HG02973 (cell line): ENCODE data around the gene ATP6V0D1.
"Not testable (repeated sequence)": the region's sequence is repeated elsewhere in the genome, so short reads cannot be mapped to it uniquely, and the experiment has no call there.

Source experiments
- ATAC-seq: cut with Tn5 transposase; IDR thresholded peaks from one replicate; pipeline ENCODE4 v1.9.1; 2021; ENCODE audit warnings: moderate library complexity; ENCODE audit not compliant: unreplicated experiment

The ATP6V0D1 gene

DNA sequence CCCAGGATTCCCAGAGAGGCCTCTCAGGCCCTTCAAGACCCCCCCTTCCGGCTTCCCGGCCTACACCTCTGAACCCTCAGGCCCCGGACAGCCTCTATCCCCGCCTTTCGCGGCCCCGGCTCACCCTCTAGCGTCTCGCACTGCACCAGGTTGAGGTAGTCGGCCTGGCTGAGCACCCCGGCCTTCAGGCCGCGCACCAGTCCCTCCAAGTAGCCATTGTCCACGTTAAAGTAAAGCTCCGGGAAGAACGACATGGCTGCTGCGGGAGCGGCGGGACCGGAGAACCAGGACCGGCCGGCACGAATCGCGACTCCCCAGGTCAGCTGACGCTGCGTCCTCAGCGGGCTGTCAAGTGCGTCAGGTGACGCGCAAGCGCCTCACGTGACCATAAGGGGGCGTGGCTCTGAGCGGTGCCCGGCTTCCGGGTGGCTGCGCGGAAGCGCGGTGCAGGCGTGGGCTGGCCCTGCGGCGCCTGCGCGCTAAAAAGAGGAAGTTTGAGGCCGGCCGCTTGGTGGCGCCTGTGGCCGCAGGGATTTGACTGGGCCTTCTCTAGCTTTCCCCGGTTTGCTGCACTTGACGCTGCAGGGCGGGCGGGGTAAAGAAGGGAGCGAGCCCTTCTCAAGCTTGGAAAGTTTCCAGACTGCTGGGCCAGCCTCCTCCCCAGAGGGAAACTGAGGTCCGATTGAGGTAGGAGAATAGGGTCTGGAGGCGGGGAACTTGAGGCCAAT, at the start of gene ATP6V0D1:
ATP6V0D1 (minus strand) TSS at position 325 of the 728 bp plus-strand sequence; CDS start at position 254, 71 bp downstream.
- ATAC-seq, result peak; percentile 84

DNA sequence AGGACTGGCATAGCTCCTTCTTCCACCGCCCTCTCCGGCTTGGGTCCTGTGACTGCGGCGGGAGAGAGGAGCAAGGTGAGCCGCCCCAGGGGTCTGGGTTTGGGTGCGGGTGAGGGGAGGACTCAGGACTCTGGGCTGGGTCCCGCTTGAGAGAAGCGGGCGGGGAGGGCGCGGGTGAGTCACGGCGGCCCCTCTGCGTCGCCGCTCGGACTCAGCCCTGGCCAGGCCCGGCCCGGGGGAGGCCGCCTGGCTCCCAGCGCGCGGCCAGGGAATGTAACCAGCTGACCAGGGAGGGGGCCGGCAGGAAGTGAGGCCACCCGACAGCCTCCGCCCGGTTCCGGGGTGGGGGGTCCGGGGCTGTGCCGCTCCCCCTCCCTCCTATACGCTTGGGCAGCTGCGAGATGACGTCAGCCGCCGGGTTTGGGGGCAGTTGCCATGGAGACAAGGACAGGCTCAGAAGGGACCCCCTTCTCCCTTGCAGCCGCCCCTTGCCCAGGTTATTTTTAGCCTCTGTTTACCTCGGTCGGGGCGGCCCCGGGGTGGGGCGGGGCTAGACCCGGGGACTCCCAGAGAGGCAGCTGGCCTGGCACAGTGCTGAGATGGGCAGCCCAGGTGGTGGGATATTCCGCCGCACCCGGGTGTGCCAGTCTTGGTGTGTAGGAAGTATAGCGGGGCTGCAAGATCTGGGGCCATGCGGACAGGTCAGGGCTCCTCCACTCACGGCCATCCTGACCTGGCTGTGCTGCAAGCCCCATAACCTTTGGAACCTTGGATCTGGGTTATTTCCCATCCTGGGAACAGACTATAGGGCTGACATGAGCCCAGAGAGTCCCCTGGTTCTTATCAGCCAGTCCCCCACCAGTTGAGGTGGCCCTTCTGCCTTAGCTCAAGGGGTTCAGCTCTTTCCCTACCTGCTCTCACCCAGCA, 49.3 kb upstream of the ATP6V0D1 start:
- ATAC-seq, result no peak

DNA sequence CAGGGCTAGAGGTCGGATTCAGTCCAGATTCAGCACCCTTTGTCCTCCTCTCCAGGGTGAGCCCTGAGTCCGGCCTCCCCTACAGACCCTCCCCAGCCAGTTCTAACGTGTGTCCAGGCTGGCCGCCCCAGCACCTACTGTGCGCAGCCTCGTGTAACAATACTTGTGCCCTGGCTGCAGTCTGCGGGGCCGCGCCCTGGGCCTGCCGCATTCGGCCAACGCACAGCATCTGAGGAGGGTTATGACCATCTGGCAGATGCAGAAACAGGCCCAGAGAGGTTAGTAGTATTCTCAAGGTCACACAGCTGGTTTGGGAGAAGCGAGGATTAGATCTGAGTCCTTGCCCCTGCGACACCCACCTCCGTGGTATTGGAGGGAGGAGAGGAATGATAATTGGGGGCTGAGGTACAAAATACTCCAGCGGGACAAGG, 48.6 kb upstream of the ATP6V0D1 start:
- ATAC-seq, result no peak

DNA sequence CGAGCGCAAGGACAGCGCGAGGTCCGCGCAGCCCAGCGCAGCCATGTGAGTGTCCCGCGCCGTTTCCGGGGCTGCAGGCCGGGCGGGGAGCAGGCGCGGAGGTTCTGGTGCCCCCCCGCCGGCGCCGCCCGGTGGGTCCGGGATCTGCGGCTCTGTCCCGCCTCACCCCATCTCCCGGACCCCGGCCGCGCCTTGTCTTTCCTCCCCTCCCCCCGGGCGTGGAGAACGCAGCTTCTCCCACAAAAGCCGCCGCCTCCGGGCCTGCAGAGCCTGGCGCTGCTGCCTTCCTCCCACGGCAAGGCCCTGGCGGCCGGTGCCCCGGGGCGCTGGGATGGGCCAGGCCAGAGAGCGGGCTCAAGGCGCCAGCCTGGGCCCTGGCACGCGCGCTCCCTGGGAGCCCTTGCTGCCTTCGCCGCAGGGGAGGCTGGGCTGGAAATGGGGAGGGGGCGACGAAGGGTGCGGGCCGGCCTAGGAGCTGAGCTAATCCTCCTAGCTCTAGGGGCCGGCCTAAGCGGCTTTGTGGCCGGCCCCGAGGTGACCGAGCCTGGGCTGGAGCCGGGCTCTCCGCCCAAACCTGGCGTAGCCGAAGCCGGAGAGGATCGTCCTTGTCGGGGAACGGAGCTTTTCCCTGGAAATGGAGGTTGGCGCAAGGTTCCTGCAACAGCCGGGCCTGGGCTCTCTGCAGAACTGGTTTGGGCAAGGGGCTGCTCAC, 48.1 kb upstream of the ATP6V0D1 start:
- no peak for ATAC-seq

DNA sequence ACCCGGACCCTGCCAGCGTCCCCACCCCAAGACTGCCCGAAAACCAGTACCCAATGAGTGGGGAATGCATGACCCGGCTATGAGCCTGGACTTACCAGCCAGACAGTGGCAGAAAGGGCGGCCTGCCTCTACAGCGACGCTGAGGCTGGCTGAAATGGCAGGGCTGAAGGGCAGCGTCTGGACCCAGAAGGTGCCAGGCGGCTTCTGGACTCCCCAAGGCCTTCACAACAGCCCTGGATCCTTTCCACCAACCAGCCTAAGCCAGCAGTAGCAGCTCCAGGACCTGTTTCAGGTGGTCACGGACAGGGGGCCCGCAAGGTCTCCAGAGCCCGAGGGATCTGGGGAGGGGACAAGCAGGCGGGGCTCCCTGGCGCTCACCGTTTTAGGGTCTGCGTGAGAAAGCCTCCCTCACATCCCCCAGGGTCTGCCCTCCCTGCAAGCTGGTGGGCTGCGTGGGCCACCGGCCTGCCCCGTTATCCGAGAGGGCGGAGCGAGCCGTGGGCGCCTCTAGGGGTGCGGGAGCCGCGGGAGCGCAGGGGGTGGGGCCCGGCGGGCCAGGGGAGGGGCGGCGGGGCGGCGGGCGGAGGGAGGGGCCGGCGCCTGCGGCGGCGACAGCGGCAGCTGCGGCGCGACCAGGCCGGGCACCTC, 47.4 kb upstream of the ATP6V0D1 start, which contains the start of gene RIPOR1:
RIPOR1 (plus strand) TSS at position 608 of the 648 bp plus-strand sequence. CDS start 9,618 bp downstream, outside the sequence.
- ATAC-seq, result no peak

DNA sequence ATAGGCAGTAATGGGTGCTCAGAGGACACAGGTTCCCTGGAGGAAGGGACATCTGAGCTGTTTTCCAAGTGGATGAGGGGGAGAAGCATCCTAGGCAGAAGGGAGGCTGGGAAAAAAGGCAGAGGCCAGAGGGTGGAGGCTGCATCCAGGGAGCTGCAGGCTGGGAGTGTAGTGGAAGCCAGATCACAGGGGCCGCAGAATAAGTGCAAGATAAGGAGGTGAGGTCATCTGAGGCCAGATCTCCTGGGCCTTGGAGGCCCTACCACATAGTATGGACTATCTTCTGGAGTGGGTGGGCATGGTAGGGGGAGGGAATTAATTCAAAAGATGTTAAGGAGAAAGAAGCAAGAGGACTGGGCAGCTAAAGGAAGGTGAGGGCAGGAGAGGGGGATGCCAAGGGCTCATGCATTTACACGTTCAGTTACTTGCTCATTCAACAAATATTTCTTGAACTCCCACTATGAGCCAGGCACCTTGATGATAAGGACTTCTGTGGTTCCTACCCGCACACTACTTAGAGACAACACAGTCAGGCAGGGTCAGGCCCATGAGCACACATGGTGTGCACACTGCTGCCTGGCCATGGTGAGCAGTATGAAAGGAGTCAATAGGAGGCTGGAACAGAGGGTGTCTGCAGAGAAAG, 45.3 kb upstream of the ATP6V0D1 start:
- no peak for ATAC-seq

DNA sequence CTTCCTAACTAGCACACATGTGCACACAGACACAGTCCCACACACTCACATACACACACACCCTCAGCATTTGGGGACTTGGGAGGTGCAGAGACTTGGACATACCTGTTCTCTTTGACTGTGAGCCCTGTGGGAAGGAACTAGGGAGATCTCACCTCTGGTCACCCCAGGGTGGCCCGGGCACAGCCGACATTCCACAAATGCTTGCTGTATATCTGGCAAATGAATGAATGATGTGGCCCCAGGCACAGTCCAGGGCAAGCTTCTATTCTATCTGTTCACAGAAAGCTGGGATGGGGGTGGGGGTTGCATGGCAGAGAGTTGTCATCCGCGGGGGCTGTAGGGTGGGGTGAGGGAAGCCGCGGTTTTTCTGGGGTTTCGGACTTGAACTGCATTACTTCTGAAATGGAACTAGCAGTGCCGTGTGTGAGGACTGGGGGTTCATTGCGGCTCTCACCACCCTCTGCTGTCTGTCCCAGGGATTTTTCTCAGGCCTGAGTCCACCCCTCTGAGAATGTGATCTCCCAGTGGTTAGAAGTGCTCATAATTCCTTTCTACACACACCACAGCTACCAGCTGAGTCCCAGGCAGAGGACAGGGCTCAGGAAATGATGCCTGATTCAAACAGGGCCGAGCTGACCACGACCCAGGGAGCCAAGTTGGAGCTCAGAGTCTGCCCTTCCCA, 44.4 kb upstream of the ATP6V0D1 start:
- ATAC-seq, result no peak

DNA sequence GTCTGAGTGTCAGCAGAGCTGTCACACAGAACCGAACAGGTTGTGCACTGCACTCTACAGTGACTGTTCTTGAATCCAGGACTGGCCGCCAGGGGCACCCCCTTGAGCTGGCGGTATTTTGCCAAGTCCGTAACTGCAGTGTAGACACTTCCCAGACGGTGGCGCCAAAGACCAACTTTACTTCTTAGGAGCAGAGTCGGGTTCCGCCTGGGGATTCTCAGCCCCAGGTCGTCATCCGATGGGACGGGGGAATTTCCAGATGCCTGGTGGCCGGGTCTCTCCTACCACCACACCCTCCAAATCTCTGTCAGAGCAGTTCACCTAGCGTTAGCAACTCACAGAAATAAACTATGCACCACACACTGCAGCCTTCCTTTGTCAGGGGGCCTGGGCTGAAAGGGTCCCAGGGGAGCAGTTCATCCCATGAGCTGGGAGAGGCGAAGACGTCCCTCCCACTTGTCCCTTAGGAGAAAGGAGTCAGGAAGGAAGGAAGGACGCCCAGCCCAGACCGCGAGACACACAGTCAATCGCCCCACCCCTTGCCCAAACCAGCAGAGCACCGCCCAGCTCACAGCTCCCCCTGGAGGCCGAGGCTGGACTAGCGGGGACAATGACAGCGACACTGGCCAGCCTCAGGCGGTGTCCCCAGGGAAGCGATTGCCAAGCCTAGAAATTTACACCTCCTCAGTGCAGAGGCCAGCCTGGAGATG, 40.3 kb upstream of the ATP6V0D1 start:
- ATAC-seq, result peak; percentile 65

DNA sequence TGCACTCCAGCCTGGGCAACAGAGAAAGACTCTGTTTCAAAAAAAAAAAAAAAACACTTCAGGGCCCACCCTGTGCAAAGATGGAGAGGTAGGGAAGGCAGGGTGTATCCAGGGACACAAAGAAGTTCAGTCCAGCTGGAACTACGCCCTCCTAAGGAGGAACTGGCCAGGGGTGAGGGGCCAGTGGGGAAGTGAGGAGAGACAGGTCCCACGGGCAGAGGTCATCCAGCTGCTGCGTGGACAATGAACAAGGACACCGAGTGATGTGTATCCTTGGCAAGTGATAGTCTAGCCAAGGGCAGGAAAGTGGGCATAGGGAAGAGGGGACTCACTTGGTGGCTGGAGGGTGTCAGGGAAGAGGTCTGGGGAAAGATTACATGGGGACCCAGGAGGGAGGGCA, 38.3 kb upstream of the ATP6V0D1 start:
- no peak for ATAC-seq

DNA sequence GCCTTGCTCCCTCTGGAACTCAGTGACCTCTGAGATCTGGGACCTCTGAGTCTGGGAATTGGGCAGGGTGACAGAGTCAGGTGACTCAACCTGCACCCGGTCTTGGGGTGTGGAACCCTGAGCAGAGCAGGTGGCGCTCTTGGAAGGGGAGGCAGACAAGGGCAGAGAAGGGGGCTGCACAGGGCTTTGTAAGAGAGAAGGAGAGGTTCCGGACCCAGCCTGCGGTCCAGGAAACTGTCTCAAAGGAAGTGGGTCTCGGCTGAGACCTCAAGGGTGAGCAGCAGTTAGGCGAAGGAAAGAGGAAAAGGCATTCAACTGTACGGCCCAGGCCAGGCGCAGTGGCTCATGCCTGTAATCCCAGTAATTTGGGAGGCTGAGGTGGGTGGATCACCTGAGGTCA, 37.7 kb upstream of the ATP6V0D1 start:
- ATAC-seq, result no peak

DNA sequence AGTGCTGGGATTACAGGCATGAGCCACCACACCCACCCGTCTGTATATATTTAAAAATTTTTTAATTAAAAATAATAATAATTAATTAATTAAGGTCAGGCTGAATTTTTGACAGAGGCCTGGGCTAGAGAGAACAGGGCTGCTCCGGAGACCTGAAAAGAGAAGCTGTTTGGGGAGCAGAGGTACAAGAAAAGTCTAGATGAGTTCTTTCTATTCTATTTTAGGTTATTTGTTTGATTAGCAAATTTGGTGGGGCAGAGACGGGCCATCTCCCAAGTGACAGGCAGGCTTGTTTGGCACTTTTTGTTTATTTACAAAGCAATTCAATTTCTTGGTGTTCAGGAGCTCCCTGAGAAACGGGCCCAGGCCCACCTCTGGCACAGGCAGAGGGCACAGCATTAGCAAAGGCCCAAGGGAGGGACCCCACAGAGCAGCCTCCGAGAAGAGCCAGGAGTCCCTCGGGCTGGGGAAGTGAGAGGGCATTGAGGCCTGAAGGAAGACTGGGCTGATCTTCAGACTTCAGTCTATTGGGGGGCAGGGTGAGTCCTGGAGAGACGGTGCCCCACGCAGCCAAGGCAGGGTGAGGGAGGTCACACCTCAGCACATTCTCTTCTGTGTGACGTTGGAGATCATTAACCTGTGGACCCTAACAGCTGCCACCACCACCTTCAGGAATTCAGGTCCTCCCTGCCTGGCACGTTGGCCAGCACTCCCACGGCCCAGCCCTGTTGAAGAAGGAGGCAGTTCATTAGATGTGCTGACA, 36.9 kb upstream of the ATP6V0D1 start:
- ATAC-seq, result no peak

DNA sequence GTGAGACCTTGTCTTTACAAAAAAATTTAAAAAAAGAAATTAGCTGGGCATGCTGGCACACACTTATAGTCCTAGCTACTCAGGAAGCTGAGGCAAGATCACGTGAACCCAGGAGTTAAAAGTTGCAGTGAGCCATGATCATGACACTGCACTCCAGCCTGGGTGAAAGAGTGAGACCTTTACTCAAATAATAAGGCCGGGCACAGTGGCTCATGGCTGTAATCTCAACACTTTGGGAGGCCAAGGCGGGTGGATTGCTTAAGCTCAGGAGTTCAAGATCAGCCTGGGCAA, 36.1 kb upstream of the ATP6V0D1 start:
- no peak for ATAC-seq

DNA sequence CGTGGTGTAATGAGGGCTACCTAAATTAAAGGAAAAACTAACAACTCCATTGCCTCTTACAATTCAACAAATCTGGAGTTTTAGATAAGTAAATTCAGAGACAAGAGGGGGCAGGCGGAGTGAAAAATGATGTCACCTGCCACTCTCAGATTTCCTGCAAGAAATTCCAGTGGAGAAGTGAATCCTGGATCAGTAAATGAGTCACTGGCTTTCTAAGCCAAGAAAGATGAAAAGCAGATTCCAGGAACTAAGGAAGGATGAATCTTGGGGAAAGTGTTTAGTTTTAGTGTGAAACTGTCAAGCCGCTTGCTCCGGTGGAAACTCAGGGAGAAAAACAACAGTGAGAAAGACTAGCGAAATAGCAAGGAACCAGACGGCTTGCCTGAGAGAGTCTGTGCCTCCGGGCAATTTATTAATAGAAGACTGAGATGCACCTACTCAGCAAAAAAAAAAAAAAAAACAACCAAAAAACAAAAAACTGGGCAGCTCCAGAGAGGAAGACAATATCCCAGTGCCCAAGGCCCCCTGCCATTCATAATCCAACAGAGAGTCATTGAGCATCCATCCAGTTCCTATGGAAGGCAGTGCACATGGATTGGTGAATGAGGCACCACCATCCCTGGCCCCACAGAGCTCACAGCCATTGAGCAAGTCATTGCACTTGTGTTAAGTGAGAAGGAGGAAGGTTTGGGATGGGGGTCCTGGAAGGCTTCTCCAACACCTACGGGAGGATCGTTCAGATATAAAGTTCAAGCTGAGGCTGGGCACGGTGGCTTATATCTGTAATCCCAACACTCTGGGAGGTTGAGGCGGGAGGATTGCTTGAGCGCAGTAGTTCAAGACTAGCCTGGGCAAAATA, 35.6 kb upstream of the ATP6V0D1 start:
- ATAC-seq, result no peak

DNA sequence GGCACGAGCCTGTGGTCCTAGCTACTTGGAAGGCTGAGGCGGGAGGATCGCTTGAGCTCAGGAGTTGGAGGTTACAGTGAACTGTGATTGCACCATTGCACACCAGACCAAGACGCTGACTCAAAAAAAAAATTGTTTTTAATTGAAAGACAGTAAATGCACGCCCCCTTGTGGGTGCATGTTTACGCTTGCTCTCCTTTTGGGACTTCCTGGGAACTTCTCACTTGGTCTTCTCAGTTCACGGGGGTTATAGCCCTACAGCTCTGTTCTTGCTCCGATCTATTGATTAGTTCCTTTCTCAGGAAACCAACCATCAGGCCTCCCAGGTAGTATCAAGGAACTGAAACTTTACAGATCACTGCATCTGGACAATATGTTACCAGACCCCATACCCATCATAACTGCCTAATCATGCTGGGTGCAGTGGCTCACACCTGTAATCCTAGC, 33.4 kb upstream of the ATP6V0D1 start:
- ATAC-seq, result peak; percentile 38

DNA sequence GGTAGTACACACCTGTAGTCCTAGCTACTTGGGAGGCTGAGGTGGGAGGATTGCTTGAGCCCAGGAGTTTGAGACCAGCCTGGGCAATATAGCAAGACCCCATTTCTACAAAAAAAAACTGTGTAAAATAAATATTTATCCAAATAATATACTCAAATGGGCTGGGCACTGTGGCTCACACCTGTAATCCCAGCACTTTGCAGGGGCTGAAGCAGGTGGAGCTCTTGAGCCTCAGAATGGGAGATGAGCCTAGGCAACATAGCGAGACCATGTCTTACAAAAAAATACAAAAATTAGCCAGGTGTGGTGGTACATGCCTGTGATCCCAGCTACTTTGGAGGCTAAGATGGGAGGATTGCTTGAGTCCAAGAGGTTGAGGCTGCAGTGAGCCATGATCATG, 32.9 kb upstream of the ATP6V0D1 start:
- not testable (repeated sequence) for ATAC-seq

DNA sequence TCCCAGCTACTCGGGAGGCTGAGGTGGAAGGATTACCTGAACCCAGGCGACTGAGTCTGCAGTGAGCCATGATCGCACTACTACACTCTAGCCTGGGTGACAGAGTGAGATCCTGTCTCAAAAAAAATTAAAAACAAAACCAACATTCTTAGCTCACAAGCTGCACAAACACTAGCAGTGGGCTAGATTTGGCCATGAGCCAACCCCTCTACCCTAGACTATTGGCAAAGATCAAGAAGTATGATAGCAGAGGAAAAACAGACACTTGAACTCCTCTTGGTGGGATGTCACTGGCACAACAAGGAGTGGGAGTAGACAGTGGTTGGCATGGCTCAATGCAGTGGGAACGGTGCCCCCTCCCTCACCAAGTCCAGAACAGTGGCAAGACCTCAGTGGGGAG, 28.1 kb upstream of the ATP6V0D1 start:
- ATAC-seq, result no peak

DNA sequence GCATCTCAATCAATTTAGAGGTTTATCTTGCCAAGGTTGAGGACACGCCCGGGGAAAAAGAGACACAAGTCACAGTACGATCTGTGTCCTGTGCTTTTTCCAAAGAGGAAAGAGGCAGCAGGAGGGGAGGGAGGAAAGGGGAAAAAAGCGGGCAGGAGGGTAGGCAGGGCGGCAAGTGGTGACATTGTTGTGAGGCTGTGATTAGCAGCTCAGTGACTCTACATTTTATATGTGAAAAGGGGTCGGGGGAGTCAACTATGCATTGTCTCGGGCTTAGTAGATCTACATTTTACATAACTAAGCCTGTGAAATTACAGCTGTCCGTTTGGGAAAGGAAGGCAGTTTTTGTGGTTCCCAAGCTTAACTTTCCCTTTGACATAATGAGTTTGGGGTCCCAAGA, 25.5 kb upstream of the ATP6V0D1 start:
- ATAC-seq, result no peak
